OCI-LY7 (cell line): ENCODE results near the gene DENND4B. TPM values are rescaled to one million over a fixed set of nuclear protein-coding genes. Genes with fewer than 3 reads are reported as not detected.

Experiments
- BruUV-seq: library from RNA; stranded (reverse); fragments of 400-500 nt; replicated peaks from 2 replicates; lab custom pipeline; 2021; lab: Mats Ljungman, UMichigan
- CTCF ChIA-PET: fragments of 300-600 bp; sonication (Branson Sonifier 250); formaldehyde crosslinking; loops from one replicate; lab custom pipeline; 2022; ENCODE audit warnings: antibody characterized with exemption; ENCODE audit not compliant: unreplicated experiment; lab: Charles Lee
- POLR2A ChIA-PET: fragments of 300-600 bp; sonication (Branson Sonifier 250); formaldehyde crosslinking; loops from one replicate; lab custom pipeline; 2022; ENCODE audit warnings: antibody characterized with exemption; lab: Charles Lee
- DNase-seq: peaks from one replicate; pipeline ENCODE4 v3.0.0-alpha.2; 2015; ENCODE audit warnings: low spot score
- H2AFZ ChIP-seq: fragments of 200-600 bp; sonication (generic), shearing (Covaris generic); 2 replicates; pipeline ENCODE4 v1.6.1; 2014; ENCODE audit warnings: mild to moderate bottlenecking, antibody characterized with exemption, low read length, moderate library complexity
- H3K27ac ChIP-seq: fragments of 200-600 bp; sonication (generic); 2 replicates; pipeline ENCODE4 v1.5.1; 2014; ENCODE audit warnings: mixed run types, low read depth, mild to moderate bottlenecking, moderate library complexity, low read length, inconsistent platforms; ENCODE audit not compliant: poor library complexity, severe bottlenecking
- H3K36me3 ChIP-seq: fragments of 200-600 bp; sonication (generic); 2 replicates; pipeline ENCODE4 v1.6.1; 2014; ENCODE audit warnings: mild to moderate bottlenecking, antibody characterized with exemption, low read length, moderate library complexity, mixed read lengths; ENCODE audit not compliant: insufficient read depth
- H3K4me1 ChIP-seq: fragments of 200-600 bp; sonication (generic); 2 replicates; pipeline ENCODE4 v1.5.1; 2014; ENCODE audit warnings: mild to moderate bottlenecking, low read length; ENCODE audit not compliant: insufficient read depth, poor library complexity, severe bottlenecking
- H3K4me2 ChIP-seq: fragments of 200-600 bp; sonication (generic); 2 replicates; pipeline ENCODE4 v1.6.1; 2014; ENCODE audit warnings: mild to moderate bottlenecking, low read length
- H3K4me3 ChIP-seq: fragments of 200-600 bp; sonication (generic); 2 replicates; pipeline ENCODE4 v1.5.1; 2014; ENCODE audit warnings: mild to moderate bottlenecking, low read depth, low read length; ENCODE audit not compliant: poor library complexity, severe bottlenecking
- H3K79me2 ChIP-seq: fragments of 200-600 bp; sonication (generic); 2 replicates; pipeline ENCODE4 v1.6.1; 2016; ENCODE audit warnings: low read depth, mild to moderate bottlenecking, low read length, moderate library complexity, mixed read lengths; ENCODE audit not compliant: insufficient read depth
- H3K9me2 ChIP-seq: fragments of 200-600 bp; sonication (generic); 2 replicates; pipeline ENCODE4 v1.6.1; 2016; ENCODE audit warnings: mild to moderate bottlenecking, low read length, mixed read lengths; ENCODE audit not compliant: insufficient read depth
- H3K9me3 ChIP-seq: fragments of 200-600 bp; sonication (generic); 2 replicates; pipeline ENCODE4 v1.6.1; 2014; ENCODE audit warnings: mild to moderate bottlenecking, mixed run types, low read length, mixed read lengths
- H4K20me1 ChIP-seq: fragments of 200-600 bp; sonication (generic); 2 replicates; pipeline ENCODE4 v1.6.1; 2014; ENCODE audit warnings: mild to moderate bottlenecking, antibody characterized with exemption, low read length, moderate library complexity, mixed read lengths; ENCODE audit not compliant: insufficient read depth
- CTCF ChIP-seq: fragments of 200-600 bp; sonication (generic); conservative IDR thresholded peaks from 2 replicates; pipeline ENCODE4 v1.5.1; 2014; ENCODE audit warnings: mild to moderate bottlenecking, antibody characterized with exemption, low read length, moderate library complexity, mixed read lengths
- EZH2phosphoT487 ChIP-seq: fragments of 200-600 bp; sonication (generic); IDR thresholded peaks from 2 replicates; pipeline ENCODE4 v1.6.1; 2018; ENCODE audit warnings: low read depth, borderline replicate concordance, mild to moderate bottlenecking, mixed run types, antibody characterized with exemption, low read length, moderate library complexity, mixed read lengths
- intact Hi-C: fragments of 100-400 bp; cut with micrococcal nuclease; formaldehyde crosslinking; loops from one replicate; pipeline ENCODE4 v1.10.0; 2022; ENCODE audit not compliant: unreplicated experiment
- total RNA-seq, 2 experiments: library from RNA; depleted of rRNA in 1 of 2; stranded (reverse); fragments of >200 nt in 1 of 2; shearing (Covaris generic) in 1 of 2; gene quantifications; 2 replicates each; pipeline ENCODE4 v1.2.3, GENCODE V29; 2014 to 2022

The DENND4B gene
- total RNA-seq, 2 experiments from 2014 or later = 50.5 to 164 TPM

GRCh38 chr1:153933430-153933829, 13.1 kb downstream of the DENND4B start:
- ChIA-PET CTCF (no interaction called here), POLR2A (no interaction called here)
- H2AFZ ChIP-seq = no peak overlapping the region
- intact Hi-C loops = no loop called here
- H3K79me2 ChIP-seq = no peaks in the 10 kb centered on the region
- no TSS peak for BruUV-seq
- H3K4me3 ChIP-seq = no peak overlapping the region
- no peak for DNase-seq
- no peak overlapping the region for H3K27ac ChIP-seq
- H3K4me1 ChIP-seq = no peaks in the 10 kb centered on the region
- H3K9me3 ChIP-seq = no peaks in the 10 kb centered on the region
- no peaks in the 10 kb centered on the region for H4K20me1 ChIP-seq
- TF ChIP-seq EZH2phosphoT487 (no peak), CTCF (no peak)
- no peak overlapping the region for H3K4me2 ChIP-seq
- peaks cover 85% of the 10 kb centered on the region for H3K36me3 ChIP-seq
- H3K9me2 ChIP-seq = no peaks in the 10 kb centered on the region

DNA sequence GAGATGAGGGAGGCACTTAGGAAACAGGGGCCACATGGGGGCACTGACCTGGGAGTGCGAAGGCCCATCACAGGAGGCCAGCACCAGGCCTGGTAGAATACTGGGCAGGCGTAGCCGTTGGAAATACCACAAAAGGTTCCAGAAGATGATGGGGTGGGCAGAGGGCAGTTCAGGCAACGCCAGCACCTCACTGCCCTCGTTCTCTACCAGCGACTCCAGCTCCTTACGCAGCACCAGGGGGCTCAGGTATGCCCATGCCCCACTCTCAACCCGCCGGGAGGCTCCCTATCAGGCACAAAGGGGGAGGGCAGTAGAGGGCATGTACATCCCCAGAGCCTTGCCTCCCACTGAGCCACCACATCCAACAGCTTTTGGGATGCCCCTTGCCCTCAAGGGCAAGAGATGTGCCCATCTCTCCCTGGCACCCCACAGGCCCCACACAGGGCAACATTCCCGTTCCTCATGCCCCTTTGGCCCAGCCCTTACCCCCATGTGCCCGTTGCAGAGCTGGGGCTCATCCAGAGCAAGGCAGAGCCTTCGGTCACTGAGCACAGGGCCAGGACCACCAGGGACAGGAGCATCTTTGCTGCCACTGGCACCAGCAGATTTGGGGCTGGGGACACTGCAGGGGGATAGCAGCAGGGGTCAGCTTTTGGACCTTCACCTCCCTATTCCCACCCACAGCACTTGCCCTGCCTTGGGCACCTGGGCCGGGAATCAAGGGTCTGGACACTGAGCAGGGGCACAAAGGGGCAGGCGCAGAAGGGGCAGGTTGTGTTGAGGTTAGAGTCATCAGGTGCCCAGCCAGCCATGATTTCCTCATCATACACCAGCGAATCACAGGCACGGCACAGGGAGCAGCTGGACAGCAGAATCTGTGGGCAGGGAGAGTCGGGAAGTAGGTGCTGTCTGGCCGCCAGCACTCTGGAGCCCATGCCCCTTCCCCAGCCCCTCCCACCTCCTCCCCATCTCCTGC, 14.1 kb downstream of the DENND4B start:
- H3K9me2 ChIP-seq = no peaks in the 10 kb centered on the region
- H3K4me3 ChIP-seq = no peak overlapping the region
- H3K27ac ChIP-seq = no peak overlapping the region
- no peaks in the 10 kb centered on the region for H4K20me1 ChIP-seq
- BruUV-seq = no TSS peak
- H3K36me3 ChIP-seq = peaks cover 79% of the 10 kb centered on the region
- ChIA-PET POLR2A (no interaction called here), CTCF (no interaction called here)
- H3K79me2 ChIP-seq = no peaks in the 10 kb centered on the region
- DNase-seq = no peak
- no peak overlapping the region for H3K4me2 ChIP-seq
- intact Hi-C loops = no loop called here
- H2AFZ ChIP-seq = no peak overlapping the region
- TF ChIP-seq CTCF (no peak), EZH2phosphoT487 (no peak)
- H3K4me1 ChIP-seq = no peaks in the 10 kb centered on the region
- no peaks in the 10 kb centered on the region for H3K9me3 ChIP-seq
